OCI-LY3 (cell line): ENCODE data around the gene CRYL1.
"Not testable (repeated sequence)": the region's sequence is repeated elsewhere in the genome, so short reads cannot be mapped to it uniquely, and the experiment has no call there.

Experiments used
- H2AFZ ChIP-seq: fragments of 200-600, 300-600 bp; shearing (Covaris generic); 2 replicates; pipeline ENCODE4 v1.6.0; 2014; ENCODE audit warnings: antibody characterized with exemption, low read depth, low read length
- H3K27ac ChIP-seq: fragments of 200-600, 300-600 bp; sonication (generic); 2 replicates; pipeline ENCODE4 v1.5.1; 2014; ENCODE audit warnings: mild to moderate bottlenecking, low read length, moderate library complexity, mixed read lengths
- H3K27me3 ChIP-seq: fragments of 200-600, 300-600 bp; sonication (generic); 2 replicates; pipeline ENCODE4 v1.6.1; 2014; ENCODE audit warnings: low read depth, low read length, mixed read lengths
- H3K36me3 ChIP-seq: fragments of 200-600, 300-600 bp; sonication (generic); replicated peaks from 2 replicates; pipeline ENCODE3; 2014; ENCODE audit warnings: low read depth, low read length, mixed read lengths
- H3K4me1 ChIP-seq: fragments of 300-600, 200-600 bp; sonication (generic); 2 replicates; pipeline ENCODE4 v1.6.1; 2014; ENCODE audit warnings: low read length, mixed read lengths
- H3K4me2 ChIP-seq: fragments of 200-600, 300-600 bp; sonication (generic); 2 replicates; pipeline ENCODE4 v1.6.1; 2014; ENCODE audit warnings: low read length, mixed read lengths
- H3K4me3 ChIP-seq: fragments of 300-600, 200-600 bp; sonication (generic); 2 replicates; pipeline ENCODE4 v1.5.1; 2014; ENCODE audit warnings: antibody characterized with exemption, mild to moderate bottlenecking, low read length, moderate library complexity
- H3K79me2 ChIP-seq: fragments of 300-600, 200-600 bp; shearing (Covaris generic); 2 replicates; pipeline ENCODE4 v1.6.1; 2014; ENCODE audit warnings: mild to moderate bottlenecking, low read length, mixed read lengths
- H3K9ac ChIP-seq: fragments of 300-600, 200-600 bp; shearing (Covaris generic); 2 replicates; pipeline ENCODE4 v1.6.0; 2014; ENCODE audit warnings: mild to moderate bottlenecking, low read length, moderate library complexity
- H3K9me3 ChIP-seq: fragments of 200-600, 300-600 bp; shearing (Covaris generic); 2 replicates; pipeline ENCODE4 v1.6.1; 2014; ENCODE audit warnings: low read length, mixed read lengths; ENCODE audit not compliant: insufficient read depth
- H4K20me1 ChIP-seq: fragments of 200-600, 300-600 bp; sonication (generic); 2 replicates; pipeline ENCODE4 v1.6.1; 2016; ENCODE audit warnings: low read length, mixed read lengths; ENCODE audit not compliant: insufficient read depth
- EZH2phosphoT487 ChIP-seq: fragments of 200-600 bp; shearing (Covaris generic); IDR thresholded peaks from 2 replicates; pipeline ENCODE4 v1.6.1; 2018; ENCODE audit warnings: antibody characterized with exemption, mixed run types, low read depth
- TF ChIP-seq, protein P1 (sequence below): fragments of 200-600, 300-600 bp; sonication (generic); IDR thresholded peaks from 2 replicates; pipeline ENCODE4 v1.5.1; 2014; ENCODE audit warnings: antibody characterized with exemption, low read length, low read depth

Gene CRYL1

DNA sequence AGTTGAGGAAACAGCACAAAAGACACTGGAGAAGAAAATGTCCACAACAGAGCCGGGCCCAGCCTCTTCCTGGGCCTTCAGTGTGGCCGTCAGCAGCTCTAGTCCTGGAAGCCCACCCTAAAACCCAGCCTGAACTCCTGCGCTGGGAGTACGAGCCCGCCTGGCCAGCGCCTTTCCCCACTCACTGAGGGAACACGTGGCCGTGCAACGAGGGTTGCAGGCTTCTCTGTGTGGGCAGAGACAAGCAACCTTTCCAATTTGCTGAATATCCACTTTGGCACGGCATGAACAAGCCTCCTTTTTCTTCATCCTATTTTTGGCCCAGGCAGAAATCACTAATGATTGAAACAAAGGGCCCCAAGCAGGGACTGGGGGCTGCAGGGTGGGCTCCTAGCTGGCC lies 89.2 kb downstream of the CRYL1 start:
- no peak for TF ChIP-seq EZH2phosphoT487
- TF ChIP-seq, protein P1, sequence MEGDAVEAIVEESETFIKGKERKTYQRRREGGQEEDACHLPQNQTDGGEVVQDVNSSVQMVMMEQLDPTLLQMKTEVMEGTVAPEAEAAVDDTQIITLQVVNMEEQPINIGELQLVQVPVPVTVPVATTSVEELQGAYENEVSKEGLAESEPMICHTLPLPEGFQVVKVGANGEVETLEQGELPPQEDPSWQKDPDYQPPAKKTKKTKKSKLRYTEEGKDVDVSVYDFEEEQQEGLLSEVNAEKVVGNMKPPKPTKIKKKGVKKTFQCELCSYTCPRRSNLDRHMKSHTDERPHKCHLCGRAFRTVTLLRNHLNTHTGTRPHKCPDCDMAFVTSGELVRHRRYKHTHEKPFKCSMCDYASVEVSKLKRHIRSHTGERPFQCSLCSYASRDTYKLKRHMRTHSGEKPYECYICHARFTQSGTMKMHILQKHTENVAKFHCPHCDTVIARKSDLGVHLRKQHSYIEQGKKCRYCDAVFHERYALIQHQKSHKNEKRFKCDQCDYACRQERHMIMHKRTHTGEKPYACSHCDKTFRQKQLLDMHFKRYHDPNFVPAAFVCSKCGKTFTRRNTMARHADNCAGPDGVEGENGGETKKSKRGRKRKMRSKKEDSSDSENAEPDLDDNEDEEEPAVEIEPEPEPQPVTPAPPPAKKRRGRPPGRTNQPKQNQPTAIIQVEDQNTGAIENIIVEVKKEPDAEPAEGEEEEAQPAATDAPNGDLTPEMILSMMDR = no peak
- Histone ChIP-seq H3K27ac (no peak overlapping the region), H3K9me3 (no peaks in the 10 kb centered on the region), H4K20me1 (no peaks in the 10 kb centered on the region), H3K79me2 (no peaks in the 10 kb centered on the region), H3K9ac (no peak overlapping the region), H3K27me3 (0 out of 2 replicates have a peak, but pooled peaks cover 3% of the 10 kb centered on the region), H3K4me3 (no peak overlapping the region), H3K4me2 (no peak overlapping the region), H3K4me1 (no peaks in the 10 kb centered on the region), H3K36me3 (no peaks in the 10 kb centered on the region), H2AFZ (no peak overlapping the region)

DNA sequence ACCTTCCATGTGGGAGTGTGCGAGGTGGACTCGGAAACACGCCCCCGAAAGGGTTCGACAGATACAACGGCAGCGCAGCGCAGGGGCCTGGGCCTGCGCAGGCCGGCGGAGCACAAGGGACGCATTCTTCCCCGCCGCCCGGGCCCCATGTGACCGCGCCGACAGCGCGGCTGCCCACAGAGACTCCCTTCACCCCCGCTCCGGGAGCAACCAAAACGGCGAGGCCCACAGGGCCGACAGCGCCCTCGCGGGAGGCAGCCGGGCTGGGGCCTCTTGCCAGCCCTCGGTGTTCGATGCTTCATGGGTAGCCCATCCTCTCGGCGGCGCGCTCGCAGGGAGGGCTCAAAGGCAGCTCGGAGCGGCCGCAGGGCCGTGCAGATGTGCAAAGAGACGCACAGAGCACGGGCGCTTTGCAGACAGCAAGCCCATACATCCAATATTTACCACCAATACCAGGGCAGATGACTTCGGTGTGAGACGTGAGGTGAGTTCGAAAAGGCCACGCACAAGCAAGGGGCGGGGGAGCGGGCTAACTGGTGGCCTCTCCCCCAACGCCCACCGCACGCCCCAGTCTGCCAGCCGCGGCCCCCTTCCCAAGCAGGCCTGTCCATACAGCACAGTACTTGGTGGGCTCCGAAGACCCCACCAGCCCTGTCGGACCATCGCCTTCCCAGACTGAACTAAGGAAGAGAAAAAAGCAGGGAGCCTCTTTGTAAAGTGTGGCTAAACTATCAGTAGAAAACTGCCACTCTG lies 89.9 kb downstream of the CRYL1 start:
- no peak overlapping the region for H2AFZ ChIP-seq
- H4K20me1 ChIP-seq = no peaks in the 10 kb centered on the region
- no peak overlapping the region for H3K9ac ChIP-seq
- no peaks in the 10 kb centered on the region for H3K79me2 ChIP-seq
- no peak overlapping the region for H3K27ac ChIP-seq
- 0 out of 2 replicates have a peak, but pooled peaks cover 3% of the 10 kb centered on the region for H3K27me3 ChIP-seq
- H3K9me3 ChIP-seq = no peaks in the 10 kb centered on the region
- TF ChIP-seq, protein P1 = no peak
- TF ChIP-seq EZH2phosphoT487 = no peak
- no peak overlapping the region for H3K4me2 ChIP-seq
- H3K36me3 ChIP-seq = no peaks in the 10 kb centered on the region
- H3K4me3 ChIP-seq = no peak overlapping the region
- H3K4me1 ChIP-seq = no peaks in the 10 kb centered on the region

DNA sequence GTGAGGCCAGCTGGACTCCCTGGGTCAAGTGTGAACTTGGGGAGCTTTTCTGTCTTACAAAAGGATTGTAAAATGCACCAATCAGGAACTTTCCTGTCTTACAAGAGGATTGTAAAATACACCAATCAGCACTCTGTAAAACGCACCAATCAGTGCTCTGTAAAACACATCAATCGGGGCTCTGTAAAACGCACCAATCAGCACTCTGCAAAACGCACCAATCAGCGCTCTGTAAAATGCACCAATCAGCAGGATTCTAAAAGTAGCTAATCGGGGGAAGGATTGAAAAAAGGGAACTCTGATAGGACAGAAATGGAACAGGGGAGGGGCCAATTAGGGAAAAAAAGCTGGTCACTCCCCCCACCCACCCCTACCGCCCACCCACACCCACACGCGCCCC lies 91.4 kb downstream of the CRYL1 start:
- H2AFZ ChIP-seq, H3K4me3 ChIP-seq, H3K27ac ChIP-seq, H3K27me3 ChIP-seq, H4K20me1 ChIP-seq, H3K36me3 ChIP-seq, H3K4me2 ChIP-seq, H3K4me1 ChIP-seq, H3K9ac ChIP-seq, H3K9me3 ChIP-seq, H3K79me2 ChIP-seq: not testable (repeated sequence)

DNA sequence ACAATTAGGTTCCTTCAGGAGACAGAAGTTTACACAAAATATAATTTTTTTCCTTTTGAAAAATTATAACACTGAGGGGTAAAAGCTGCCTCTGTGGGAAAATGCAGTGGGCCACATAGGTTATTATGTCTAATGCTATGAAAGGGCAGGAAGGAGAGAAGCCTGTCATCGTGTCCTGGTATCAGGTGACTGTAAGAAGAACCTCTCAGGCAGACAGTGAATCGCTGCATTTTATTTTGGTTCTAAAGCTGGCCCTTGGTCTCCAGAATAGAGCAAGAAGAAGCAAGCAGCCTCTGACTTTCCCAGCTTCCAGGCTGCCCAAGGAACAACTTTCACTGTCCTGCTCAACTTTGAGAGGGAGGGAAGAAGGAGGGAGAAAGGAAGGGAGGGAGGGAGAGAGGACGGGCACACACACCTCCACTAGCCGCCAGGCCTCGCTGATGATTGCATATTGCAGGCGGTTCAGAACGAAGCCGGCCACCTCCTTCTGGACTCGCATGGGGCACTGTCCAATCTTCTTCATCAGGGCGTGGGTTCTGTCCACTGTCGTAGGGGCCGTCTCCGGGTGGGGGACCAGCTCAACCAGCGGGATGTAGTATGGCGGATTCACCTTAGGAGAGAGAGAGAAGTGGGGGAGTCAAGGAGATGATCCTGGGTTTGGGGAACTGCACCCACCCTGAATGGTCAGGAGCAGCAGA lies 93.8 kb downstream of the CRYL1 start:
- H3K27ac ChIP-seq = no peak overlapping the region
- H3K79me2 ChIP-seq = no peaks in the 10 kb centered on the region
- no peaks in the 10 kb centered on the region for H4K20me1 ChIP-seq
- H2AFZ ChIP-seq = no peak overlapping the region
- no peaks in the 10 kb centered on the region for H3K4me1 ChIP-seq
- H3K9ac ChIP-seq = no peak overlapping the region
- no peaks in the 10 kb centered on the region for H3K27me3 ChIP-seq
- H3K4me3 ChIP-seq = no peak overlapping the region
- no peaks in the 10 kb centered on the region for H3K36me3 ChIP-seq
- no peak overlapping the region for H3K4me2 ChIP-seq
- TF ChIP-seq, protein P1 = no peak
- TF ChIP-seq EZH2phosphoT487 = no peak
- no peaks in the 10 kb centered on the region for H3K9me3 ChIP-seq
